ENCODE measurements around the gene SPPL3.

Gene SPPL3

GRCh38 chr12:120854804-120855203 lies 49.4 kb downstream of the SPPL3 start:
- no peak for DNase-seq (ENCODE audit: insufficient read length, low spot score)
- no peak for TF ChIP-seq CTCF (IDR thresholded peaks at IDR 0.05; ENCODE audit: insufficient read depth, missing control alignments)
- FAIRE-seq = no peak

- FAIRE-seq (no peak), DNase-seq (ENCODE audit: insufficient read length, low spot score) (no peak)
- no peak for TF ChIP-seq CTCF (IDR thresholded peaks at IDR 0.05; ENCODE audit: insufficient read depth, missing control alignments)
These were observed 51.0 kb downstream of the SPPL3 start for GRCh38 chr12:120853188-120853587.

- no peak for DNase-seq (ENCODE audit: insufficient read length, low spot score)
- FAIRE-seq = no peak
- TF ChIP-seq CTCF (IDR thresholded peaks at IDR 0.05; ENCODE audit: insufficient read depth, missing control alignments) = no peak
These were observed 52.2 kb downstream of the SPPL3 start for GRCh38 chr12:120851944-120852343.

- DNase-seq (ENCODE audit: insufficient read length, low spot score) = no peak
- no peak for FAIRE-seq
- TF ChIP-seq CTCF (IDR thresholded peaks at IDR 0.05; ENCODE audit: insufficient read depth, missing control alignments) = no peak
These were observed 52.7 kb downstream of the SPPL3 start for GRCh38 chr12:120851444-120851843.

GRCh38 chr12:120849765-120850164 lies 54.4 kb downstream of the SPPL3 start:
- no peak for FAIRE-seq

GRCh38 chr12:120847814-120848213 lies 56.3 kb downstream of the SPPL3 start:
- DNase-seq (ENCODE audit: insufficient read length, low spot score) (no peak), FAIRE-seq (no peak)
- no peak for TF ChIP-seq CTCF (IDR thresholded peaks at IDR 0.05; ENCODE audit: insufficient read depth, missing control alignments)

More at GRCh38 chr12:120849765-120850164, 54.4 kb downstream of the SPPL3 start:
- no peak for TF ChIP-seq CTCF (IDR thresholded peaks at IDR 0.05; ENCODE audit: insufficient read depth, missing control alignments)
- DNase-seq (ENCODE audit: insufficient read length, low spot score) = no peak

GRCh38 chr12:120847392-120847791 lies 56.8 kb downstream of the SPPL3 start:
- TF ChIP-seq CTCF (IDR thresholded peaks at IDR 0.05; ENCODE audit: insufficient read depth, missing control alignments) = no peak
- no peak for FAIRE-seq
- no peak for DNase-seq (ENCODE audit: insufficient read length, low spot score)
